ENCODE data around the gene HEPACAM.
A peak's percentile ranks its signal among the peaks of the same experiment; 100 is the strongest.

The HEPACAM gene

GRCh38 chr11:124900464-124900863, 35.4 kb downstream of the HEPACAM start:
- Histone ChIP-seq H3K14ac (ENCODE audit: low read length in 2 of 2) (peak overlapping the region in 1 of 2 experiments; percentile 67), H2AK5ac (ENCODE audit: low read length, severe bottlenecking) (peak overlapping the region; percentile 35), H3K79me1 (replicated peaks; ENCODE audit: low read length, poor library complexity, severe bottlenecking) (no peaks in the 10 kb centered on the region), H3K27me3 (ENCODE audit: control insufficient read depth in 1 of 2, insufficient read depth in 1 of 2, low read length in 2 of 2) (no peaks in the 10 kb centered on the region), H2AFZ (ENCODE audit: low read depth, low read length) (no peak overlapping the region), H3K4me1 (ENCODE audit: control insufficient read depth, insufficient read depth, low read depth, low read length) (peaks cover 28% of the 10 kb centered on the region), H3K9me3 (ENCODE audit: control insufficient read depth, low read length) (no peaks in the 10 kb centered on the region), H3K4ac (ENCODE audit: low read depth in 1 of 2, low read length in 2 of 2) (peak overlapping the region; percentile 66 to 81), H4K8ac (ENCODE audit: low read length) (peak overlapping the region; percentile 45), H2BK5ac (ENCODE audit: low read depth, low read length, poor library complexity, severe bottlenecking) (no peak overlapping the region), H3K36me3 (ENCODE audit: control insufficient read depth in 1 of 2, insufficient read depth in 2 of 2, low read depth in 1 of 2, low read length in 2 of 2) (no peaks in the 10 kb centered on the region), H3K23ac (ENCODE audit: low read length in 2 of 2) (no peak overlapping the region), H3K4me2 (ENCODE audit: low read length, poor library complexity, severe bottlenecking) (no peak overlapping the region), H2BK12ac (ENCODE audit: low read length in 2 of 2) (peak overlapping the region; percentile 14 to 93), H4K91ac (ENCODE audit: low read length) (peak overlapping the region; percentile 88), H3K27ac (ENCODE audit: low read length, poor library complexity, severe bottlenecking) (no peak overlapping the region), H3K4me3 (ENCODE audit: insufficient read depth in 1 of 2, low read depth in 1 of 2, low read length in 2 of 2) (peak overlapping the region in 1 of 2 experiments; percentile 65), H3K9ac (ENCODE audit: low read length) (peak overlapping the region; percentile 85), H3K18ac (ENCODE audit: low read depth in 1 of 2, low read length in 2 of 2) (peak overlapping the region; percentile 76 to 80), H2BK120ac (ENCODE audit: low read depth, low read length) (peak overlapping the region; percentile 42), H2BK15ac (ENCODE audit: low read depth, poor library complexity, severe bottlenecking) (no peak overlapping the region)
- DNase-seq = peak; percentile 81
- 6% methylated on average over 4 of the region's 5 CpGs for WGBS

GRCh38 chr11:124899383-124900145, 36.3 kb downstream of the HEPACAM start:
- Histone ChIP-seq H3K9ac (ENCODE audit: low read length) (peak overlapping the region; percentile 78), H3K18ac (ENCODE audit: low read depth in 1 of 2, low read length in 2 of 2) (peak overlapping the region; percentile 68 to 94), H3K79me1 (replicated peaks; ENCODE audit: low read length, poor library complexity, severe bottlenecking) (no peaks in the 10 kb centered on the region), H3K4me1 (ENCODE audit: control insufficient read depth, insufficient read depth, low read depth, low read length) (peaks cover 28% of the 10 kb centered on the region), H2BK12ac (ENCODE audit: low read length in 2 of 2) (peak overlapping the region; percentile 14 to 89), H2AK5ac (ENCODE audit: low read length, severe bottlenecking) (peak overlapping the region; percentile 35), H2BK5ac (ENCODE audit: low read depth, low read length, poor library complexity, severe bottlenecking) (no peak overlapping the region), H3K23ac (ENCODE audit: low read length in 2 of 2) (peak overlapping the region in 1 of 2 experiments; percentile 11), H3K9me3 (ENCODE audit: control insufficient read depth, low read length) (no peaks in the 10 kb centered on the region), H4K8ac (ENCODE audit: low read length) (peak overlapping the region; percentile 59), H3K4ac (ENCODE audit: low read depth in 1 of 2, low read length in 2 of 2) (peak overlapping the region; percentile 66 to 84), H3K27ac (ENCODE audit: low read length, poor library complexity, severe bottlenecking) (peak overlapping the region; percentile 87), H2BK120ac (ENCODE audit: low read depth, low read length) (peak overlapping the region; percentile 40), H3K14ac (ENCODE audit: low read length in 2 of 2) (no peak overlapping the region), H3K27me3 (ENCODE audit: control insufficient read depth in 1 of 2, insufficient read depth in 1 of 2, low read length in 2 of 2) (no peaks in the 10 kb centered on the region), H3K36me3 (ENCODE audit: control insufficient read depth in 1 of 2, insufficient read depth in 2 of 2, low read depth in 1 of 2, low read length in 2 of 2) (no peaks in the 10 kb centered on the region), H2BK15ac (ENCODE audit: low read depth, poor library complexity, severe bottlenecking) (no peak overlapping the region), H4K91ac (ENCODE audit: low read length) (peak overlapping the region; percentile 57), H3K4me3 (ENCODE audit: insufficient read depth in 1 of 2, low read depth in 1 of 2, low read length in 2 of 2) (peak overlapping the region in 1 of 2 experiments; percentile 18), H2AFZ (ENCODE audit: low read depth, low read length) (no peak overlapping the region), H3K4me2 (ENCODE audit: low read length, poor library complexity, severe bottlenecking) (no peak overlapping the region)
- peak; percentile 33 for DNase-seq
- WGBS = 69% methylated on average over 6 of the region's 6 CpGs

GRCh38 chr11:124898711-124899110, 37.1 kb downstream of the HEPACAM start:
- Histone ChIP-seq H3K36me3 (ENCODE audit: control insufficient read depth in 1 of 2, insufficient read depth in 2 of 2, low read depth in 1 of 2, low read length in 2 of 2) (no peaks in the 10 kb centered on the region), H4K91ac (ENCODE audit: low read length) (peak overlapping the region; percentile 87), H2AFZ (ENCODE audit: low read depth, low read length) (peak overlapping the region; percentile 72), H3K14ac (ENCODE audit: low read length in 2 of 2) (no peak overlapping the region), H2BK15ac (ENCODE audit: low read depth, poor library complexity, severe bottlenecking) (no peak overlapping the region), H2AK5ac (ENCODE audit: low read length, severe bottlenecking) (no peak overlapping the region), H3K18ac (ENCODE audit: low read depth in 1 of 2, low read length in 2 of 2) (peak overlapping the region; percentile 63 to 68), H3K9ac (ENCODE audit: low read length) (peak overlapping the region; percentile 78), H3K79me1 (replicated peaks; ENCODE audit: low read length, poor library complexity, severe bottlenecking) (no peaks in the 10 kb centered on the region), H3K23ac (ENCODE audit: low read length in 2 of 2) (no peak overlapping the region), H4K8ac (ENCODE audit: low read length) (peak overlapping the region; percentile 92), H3K4me3 (ENCODE audit: insufficient read depth in 1 of 2, low read depth in 1 of 2, low read length in 2 of 2) (peak overlapping the region in 1 of 2 experiments; percentile 18), H2BK120ac (ENCODE audit: low read depth, low read length) (peak overlapping the region; percentile 35), H3K4me1 (ENCODE audit: control insufficient read depth, insufficient read depth, low read depth, low read length) (peaks cover 28% of the 10 kb centered on the region), H3K4me2 (ENCODE audit: low read length, poor library complexity, severe bottlenecking) (no peak overlapping the region), H2BK5ac (ENCODE audit: low read depth, low read length, poor library complexity, severe bottlenecking) (peak overlapping the region; percentile 47), H3K27ac (ENCODE audit: low read length, poor library complexity, severe bottlenecking) (peak overlapping the region; percentile 87), H3K27me3 (ENCODE audit: control insufficient read depth in 1 of 2, insufficient read depth in 1 of 2, low read length in 2 of 2) (no peaks in the 10 kb centered on the region), H3K4ac (ENCODE audit: low read depth in 1 of 2, low read length in 2 of 2) (peak overlapping the region; percentile 40 to 82), H2BK12ac (ENCODE audit: low read length in 2 of 2) (peak overlapping the region; percentile 18 to 45), H3K9me3 (ENCODE audit: control insufficient read depth, low read length) (no peaks in the 10 kb centered on the region)
- WGBS = 11% methylated on average over 5 of the region's 5 CpGs
- no peak for DNase-seq

- Histone ChIP-seq H3K4me2 (ENCODE audit: low read length, poor library complexity, severe bottlenecking) (no peak overlapping the region), H3K4me3 (ENCODE audit: insufficient read depth in 1 of 2, low read depth in 1 of 2, low read length in 2 of 2) (peak overlapping the region in 1 of 2 experiments; percentile 26), H3K14ac (ENCODE audit: low read length in 2 of 2) (peak overlapping the region in 1 of 2 experiments; percentile 49), H2BK5ac (ENCODE audit: low read depth, low read length, poor library complexity, severe bottlenecking) (no peak overlapping the region), H2BK120ac (ENCODE audit: low read depth, low read length) (peak overlapping the region; percentile 35), H3K4ac (ENCODE audit: low read depth in 1 of 2, low read length in 2 of 2) (peak overlapping the region; percentile 49 to 82), H3K18ac (ENCODE audit: low read depth in 1 of 2, low read length in 2 of 2) (peak overlapping the region; percentile 59 to 68), H2AFZ (ENCODE audit: low read depth, low read length) (no peak overlapping the region), H2AK5ac (ENCODE audit: low read length, severe bottlenecking) (peak overlapping the region; percentile 54), H3K27me3 (ENCODE audit: control insufficient read depth in 1 of 2, insufficient read depth in 1 of 2, low read length in 2 of 2) (no peaks in the 10 kb centered on the region), H4K8ac (ENCODE audit: low read length) (no peak overlapping the region), H2BK12ac (ENCODE audit: low read length in 2 of 2) (peak overlapping the region in 1 of 2 experiments; percentile 76), H3K36me3 (ENCODE audit: control insufficient read depth in 1 of 2, insufficient read depth in 2 of 2, low read depth in 1 of 2, low read length in 2 of 2) (peaks cover 0 to 3% of the 10 kb centered on the region in 2 experiments), H3K9me3 (ENCODE audit: control insufficient read depth, low read length) (no peaks in the 10 kb centered on the region), H3K79me1 (replicated peaks; ENCODE audit: low read length, poor library complexity, severe bottlenecking) (no peaks in the 10 kb centered on the region), H2BK15ac (ENCODE audit: low read depth, poor library complexity, severe bottlenecking) (no peak overlapping the region), H3K23ac (ENCODE audit: low read length in 2 of 2) (no peak overlapping the region), H3K9ac (ENCODE audit: low read length) (peak overlapping the region; percentile 78), H4K91ac (ENCODE audit: low read length) (peak overlapping the region; percentile 5), H3K27ac (ENCODE audit: low read length, poor library complexity, severe bottlenecking) (peak overlapping the region; percentile 87), H3K4me1 (ENCODE audit: control insufficient read depth, insufficient read depth, low read depth, low read length) (peaks cover 28% of the 10 kb centered on the region)
- peak; percentile 79 for DNase-seq
- 36% methylated on average over 2 of the region's 3 CpGs for WGBS
Measured at GRCh38 chr11:124898263-124898680, 37.6 kb downstream of the HEPACAM start.
